ENCODE data around the gene EPN2.

The EPN2 gene

GRCh38 chr17:19374136-19374535 lies 137.0 kb downstream of the EPN2 start:
- DNase-seq (ENCODE audit: insufficient read length, low spot score) (no peak), FAIRE-seq (no peak)
- TF ChIP-seq PAX5 (IDR thresholded peaks at IDR 0.05; ENCODE audit: insufficient read depth, low read length, severe bottlenecking) (no peak), SPI1 (IDR thresholded peaks at IDR 0.05; ENCODE audit: low read depth, low read length) (no peak), POU2F2 (IDR thresholded peaks at IDR 0.05; ENCODE audit: low read depth, low read length) (no peak), POLR2A (IDR thresholded peaks at IDR 0.05; ENCODE audit: low read depth, low read length) (no peak)

GRCh38 chr17:19375732-19376131 lies 138.6 kb downstream of the EPN2 start:
- FAIRE-seq = no peak
- DNase-seq (ENCODE audit: insufficient read length, low spot score) = no peak
- TF ChIP-seq POLR2A (IDR thresholded peaks at IDR 0.05; ENCODE audit: low read depth, low read length) = no peak
- TF ChIP-seq POLR2AphosphoS5 (IDR thresholded peaks at IDR 0.05; ENCODE audit: low read depth, low read length) = no peak
- TF ChIP-seq SPI1 (IDR thresholded peaks at IDR 0.05; ENCODE audit: low read depth, low read length) = no peak
- no peak for TF ChIP-seq POU2F2 (IDR thresholded peaks at IDR 0.05; ENCODE audit: low read depth, low read length)
- TF ChIP-seq TAF1 (IDR thresholded peaks at IDR 0.05; ENCODE audit: low read depth, low read length) = no peak
- no peak for TF ChIP-seq PAX5 (IDR thresholded peaks at IDR 0.05; ENCODE audit: insufficient read depth, low read length, severe bottlenecking)

DNA sequence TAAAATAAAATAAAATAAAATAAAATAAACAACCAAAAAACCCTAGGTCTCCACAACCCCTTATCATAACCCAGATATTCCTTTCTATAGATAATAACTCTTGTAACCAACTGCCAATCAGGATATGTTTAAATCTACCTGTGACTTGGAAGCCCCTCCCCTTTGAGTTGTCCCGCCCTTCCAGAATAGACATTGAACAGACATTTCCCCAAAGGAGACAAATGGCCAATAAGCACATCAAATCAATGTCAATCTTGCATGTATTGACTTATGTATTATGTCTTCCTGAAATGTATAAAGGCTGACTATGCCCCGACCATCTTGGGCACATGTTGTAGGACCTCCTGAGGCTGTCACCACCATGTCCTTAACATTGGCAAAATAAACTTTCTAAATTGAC lies 139.6 kb downstream of the EPN2 start:
- FAIRE-seq (peak; percentile 66), DNase-seq (ENCODE audit: insufficient read length, low spot score) (no peak)
- TF ChIP-seq POLR2AphosphoS5 (IDR thresholded peaks at IDR 0.05; ENCODE audit: low read depth, low read length) (no peak), SPI1 (IDR thresholded peaks at IDR 0.05; ENCODE audit: low read depth, low read length) (no peak), POU2F2 (IDR thresholded peaks at IDR 0.05; ENCODE audit: low read depth, low read length) (no peak), PAX5 (IDR thresholded peaks at IDR 0.05; ENCODE audit: insufficient read depth, low read length, severe bottlenecking) (no peak), POLR2A (IDR thresholded peaks at IDR 0.05; ENCODE audit: low read depth, low read length) (no peak), TAF1 (IDR thresholded peaks at IDR 0.05; ENCODE audit: low read depth, low read length) (no peak)

DNA sequence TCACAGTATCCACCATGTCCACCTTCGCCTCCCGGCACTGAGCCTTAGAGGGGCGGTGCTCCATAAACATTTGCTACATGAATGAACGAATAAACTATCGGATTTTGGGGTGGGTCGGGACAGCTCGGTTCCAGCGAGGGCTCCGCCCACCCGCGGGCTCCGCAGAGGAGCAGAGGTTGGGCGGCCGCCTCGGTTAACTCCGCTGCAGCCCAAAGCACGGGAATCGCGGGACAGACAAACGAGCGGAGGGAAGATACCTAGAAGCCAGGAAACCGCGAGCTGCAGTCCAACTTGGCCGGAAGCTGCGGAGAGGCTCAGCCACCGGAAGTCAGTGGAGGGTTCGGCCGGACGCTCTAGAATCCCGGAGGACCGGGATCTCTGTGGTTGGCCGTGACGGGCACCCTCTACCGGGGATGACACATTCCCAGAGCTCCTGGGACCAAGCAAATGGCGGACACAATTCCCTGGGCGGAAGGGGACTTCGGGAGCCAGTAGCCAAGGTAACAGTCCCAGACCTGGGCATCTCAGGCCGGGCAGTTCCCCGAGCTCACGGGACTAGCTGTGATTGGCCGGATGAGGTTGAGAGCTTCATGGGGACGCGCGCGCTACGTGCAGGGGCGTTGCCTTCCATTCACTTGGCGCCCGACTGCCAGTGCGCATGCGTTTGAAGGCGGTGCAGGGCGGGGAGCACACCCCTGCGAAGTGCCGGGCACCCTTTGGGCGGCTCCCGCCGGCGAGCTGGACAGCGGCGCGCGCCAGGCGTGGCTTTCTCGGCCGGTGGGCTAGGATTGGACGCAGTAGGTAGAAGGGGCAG lies 140.6 kb downstream of the EPN2 start:
- FAIRE-seq = peak; percentile 100
- peak; percentile 100 for DNase-seq (ENCODE audit: insufficient read length, low spot score)
- TF ChIP-seq POLR2AphosphoS5 (IDR thresholded peaks at IDR 0.05; ENCODE audit: low read depth, low read length) = peak; percentile 80; the same call in 1 of the 2 replicates
- no peak for TF ChIP-seq PAX5 (IDR thresholded peaks at IDR 0.05; ENCODE audit: insufficient read depth, low read length, severe bottlenecking)
- peak; percentile 89 for TF ChIP-seq TAF1 (IDR thresholded peaks at IDR 0.05; ENCODE audit: low read depth, low read length)
- peak; percentile 75 for TF ChIP-seq POLR2A (IDR thresholded peaks at IDR 0.05; ENCODE audit: low read depth, low read length)

GRCh38 chr17:19378416-19379360 lies 141.5 kb downstream of the EPN2 start, which contains the start of gene MAPK7:
Gene MAPK7 (plus strand): TSS chr17:19378498. CDS start chr17:19378901, 403 bp downstream.
- TF ChIP-seq POU2F2 (IDR thresholded peaks at IDR 0.05; ENCODE audit: low read depth, low read length) = no peak
- no peak for TF ChIP-seq TAF1 (IDR thresholded peaks at IDR 0.05; ENCODE audit: low read depth, low read length)
- no peak for TF ChIP-seq PAX5 (IDR thresholded peaks at IDR 0.05; ENCODE audit: insufficient read depth, low read length, severe bottlenecking)
- TF ChIP-seq SPI1 (IDR thresholded peaks at IDR 0.05; ENCODE audit: low read depth, low read length) = no peak
- TF ChIP-seq POLR2A (IDR thresholded peaks at IDR 0.05; ENCODE audit: low read depth, low read length) = no peak
- TF ChIP-seq POLR2AphosphoS5 (IDR thresholded peaks at IDR 0.05; ENCODE audit: low read depth, low read length) = no peak
- DNase-seq (ENCODE audit: insufficient read length, low spot score) = no peak
- no peak for FAIRE-seq

- DNase-seq (ENCODE audit: insufficient read length, low spot score) = no peak
- FAIRE-seq = peak; percentile 38
Observed at GRCh38 chr17:19379361-19380065, 142.3 kb downstream of the EPN2 start.

GRCh38 chr17:19380481-19381301 lies 143.5 kb downstream of the EPN2 start:
- no peak for TF ChIP-seq POLR2AphosphoS5 (IDR thresholded peaks at IDR 0.05; ENCODE audit: low read depth, low read length)
- no peak for TF ChIP-seq POLR2A (IDR thresholded peaks at IDR 0.05; ENCODE audit: low read depth, low read length)
- no peak for TF ChIP-seq PAX5 (IDR thresholded peaks at IDR 0.05; ENCODE audit: insufficient read depth, low read length, severe bottlenecking)
- no peak for TF ChIP-seq SPI1 (IDR thresholded peaks at IDR 0.05; ENCODE audit: low read depth, low read length)
- no peak for TF ChIP-seq TAF1 (IDR thresholded peaks at IDR 0.05; ENCODE audit: low read depth, low read length)
- TF ChIP-seq POU2F2 (IDR thresholded peaks at IDR 0.05; ENCODE audit: low read depth, low read length) = no peak
- no peak for DNase-seq (ENCODE audit: insufficient read length, low spot score)
- FAIRE-seq = no peak

More at GRCh38 chr17:19379361-19380065, 142.3 kb downstream of the EPN2 start:
- TF ChIP-seq POLR2AphosphoS5 (IDR thresholded peaks at IDR 0.05; ENCODE audit: low read depth, low read length) (no peak), POLR2A (IDR thresholded peaks at IDR 0.05; ENCODE audit: low read depth, low read length) (no peak), POU2F2 (IDR thresholded peaks at IDR 0.05; ENCODE audit: low read depth, low read length) (no peak), PAX5 (IDR thresholded peaks at IDR 0.05; ENCODE audit: insufficient read depth, low read length, severe bottlenecking) (no peak), TAF1 (IDR thresholded peaks at IDR 0.05; ENCODE audit: low read depth, low read length) (no peak), SPI1 (IDR thresholded peaks at IDR 0.05; ENCODE audit: low read depth, low read length) (no peak)

GRCh38 chr17:19381361-19381740 lies 144.2 kb downstream of the EPN2 start:
- TF ChIP-seq POU2F2 (IDR thresholded peaks at IDR 0.05; ENCODE audit: low read depth, low read length) = no peak
- no peak for TF ChIP-seq POLR2AphosphoS5 (IDR thresholded peaks at IDR 0.05; ENCODE audit: low read depth, low read length)
- no peak for TF ChIP-seq TAF1 (IDR thresholded peaks at IDR 0.05; ENCODE audit: low read depth, low read length)
- no peak for TF ChIP-seq POLR2A (IDR thresholded peaks at IDR 0.05; ENCODE audit: low read depth, low read length)
- TF ChIP-seq SPI1 (IDR thresholded peaks at IDR 0.05; ENCODE audit: low read depth, low read length) = no peak
- TF ChIP-seq PAX5 (IDR thresholded peaks at IDR 0.05; ENCODE audit: insufficient read depth, low read length, severe bottlenecking) = no peak
- FAIRE-seq (no peak), DNase-seq (ENCODE audit: insufficient read length, low spot score) (no peak)

All from GM12891 (cell line).